Measurements from ENCODE around the gene ANKRD44.

DNA sequence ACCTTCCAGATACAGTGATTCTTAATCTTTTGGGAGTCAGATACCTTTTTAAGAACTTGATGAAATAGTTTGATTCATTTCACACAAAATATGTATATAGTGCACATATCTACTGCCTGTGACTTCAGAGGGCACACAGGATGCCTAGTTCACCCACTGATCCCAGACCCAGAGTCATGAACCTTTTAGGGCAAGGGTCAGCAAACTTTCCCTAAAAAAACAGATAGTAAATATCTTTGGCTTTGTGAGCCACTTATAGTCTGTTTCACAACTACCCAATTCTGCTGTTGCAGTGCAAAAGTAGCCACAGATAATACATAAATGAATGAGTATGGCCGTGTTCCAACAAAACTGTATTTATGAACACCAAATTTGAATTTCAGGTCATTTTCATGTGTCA is 124.9 kb downstream of the ANKRD44 start:
- TF ChIP-seq EZH2phosphoT487 (IDR thresholded peaks at IDR 0.05; ENCODE audit: borderline replicate concordance), result no peak
- TF ChIP-seq, protein P1, sequence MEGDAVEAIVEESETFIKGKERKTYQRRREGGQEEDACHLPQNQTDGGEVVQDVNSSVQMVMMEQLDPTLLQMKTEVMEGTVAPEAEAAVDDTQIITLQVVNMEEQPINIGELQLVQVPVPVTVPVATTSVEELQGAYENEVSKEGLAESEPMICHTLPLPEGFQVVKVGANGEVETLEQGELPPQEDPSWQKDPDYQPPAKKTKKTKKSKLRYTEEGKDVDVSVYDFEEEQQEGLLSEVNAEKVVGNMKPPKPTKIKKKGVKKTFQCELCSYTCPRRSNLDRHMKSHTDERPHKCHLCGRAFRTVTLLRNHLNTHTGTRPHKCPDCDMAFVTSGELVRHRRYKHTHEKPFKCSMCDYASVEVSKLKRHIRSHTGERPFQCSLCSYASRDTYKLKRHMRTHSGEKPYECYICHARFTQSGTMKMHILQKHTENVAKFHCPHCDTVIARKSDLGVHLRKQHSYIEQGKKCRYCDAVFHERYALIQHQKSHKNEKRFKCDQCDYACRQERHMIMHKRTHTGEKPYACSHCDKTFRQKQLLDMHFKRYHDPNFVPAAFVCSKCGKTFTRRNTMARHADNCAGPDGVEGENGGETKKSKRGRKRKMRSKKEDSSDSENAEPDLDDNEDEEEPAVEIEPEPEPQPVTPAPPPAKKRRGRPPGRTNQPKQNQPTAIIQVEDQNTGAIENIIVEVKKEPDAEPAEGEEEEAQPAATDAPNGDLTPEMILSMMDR (conservative IDR thresholded peaks at IDR 0.05; ENCODE audit: low read length), result no peak
